Amniotic epithelial cell (primary cell): ENCODE data around the gene EPN1.
"Not testable (repeated sequence)": the region's sequence is repeated elsewhere in the genome, so short reads cannot be mapped to it uniquely, and the experiment has no call there.

Experiments used
- DNase-seq: peaks from one replicate; pipeline ENCODE4 v3.0.0-alpha.2; 2010; ENCODE audit warnings: low read depth

The EPN1 gene

DNA sequence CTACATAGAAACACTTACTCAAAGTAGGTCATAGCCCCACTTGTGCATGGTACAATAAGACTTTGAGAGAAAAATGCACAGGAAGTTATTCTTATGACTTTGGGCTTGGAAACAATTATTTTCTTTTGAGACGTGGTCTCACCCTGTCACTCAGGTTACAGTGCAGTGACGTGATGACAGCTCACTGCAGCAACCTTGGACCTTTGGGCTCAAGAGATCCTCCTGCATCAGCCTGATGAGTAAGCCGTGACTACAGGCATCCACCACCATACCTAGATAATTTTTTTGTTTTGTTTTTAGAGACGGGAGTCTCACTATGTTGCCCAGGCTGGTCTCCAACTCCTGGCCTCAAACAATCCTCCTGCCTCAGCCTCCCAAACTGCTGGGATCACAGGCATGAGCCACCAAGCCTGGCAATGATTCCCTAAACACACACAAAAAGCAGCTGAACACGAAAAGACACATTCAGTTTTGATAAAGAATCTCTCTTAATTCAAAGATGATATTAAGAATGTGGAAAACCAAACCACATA, 45.3 kb downstream of the EPN1 start:
- no peak for DNase-seq

DNA sequence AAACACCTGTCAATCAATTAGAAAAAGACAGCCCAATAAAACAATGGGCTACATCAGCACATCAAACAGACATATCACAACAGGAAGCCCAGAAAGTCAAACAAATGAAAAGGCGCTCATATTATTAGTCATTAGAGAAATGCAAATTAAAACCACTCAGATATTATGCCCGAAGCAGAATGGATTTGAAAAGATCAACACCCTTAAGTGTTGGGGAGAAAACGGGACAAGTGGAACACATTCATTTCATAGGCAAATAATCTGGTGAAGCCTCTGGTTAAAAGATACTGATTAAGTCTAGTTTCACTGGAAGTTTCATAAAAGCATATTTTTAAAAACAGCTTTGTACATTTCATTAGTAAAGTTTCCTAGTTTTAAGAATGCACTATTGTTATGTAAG, 45.8 kb downstream of the EPN1 start:
- no peak for DNase-seq

DNA sequence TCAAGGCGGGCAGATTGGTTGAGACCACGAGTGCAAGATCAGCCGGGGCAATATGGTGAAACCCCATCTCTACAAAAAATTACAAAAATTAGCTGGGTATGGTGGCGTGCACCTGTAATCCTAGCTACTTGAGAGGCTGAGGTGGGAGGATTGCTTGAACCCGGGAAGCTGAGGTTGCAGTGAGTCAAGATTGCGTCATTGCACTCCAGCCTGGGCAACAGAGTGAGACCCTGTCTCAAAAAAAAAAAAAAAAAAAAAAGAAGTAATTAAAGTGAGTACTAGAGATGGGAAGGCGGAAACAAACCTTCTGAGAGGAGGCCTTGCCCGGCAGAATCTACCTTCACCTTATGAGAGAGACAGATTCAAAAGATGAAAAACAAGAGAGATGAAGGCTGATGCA, 48.5 kb downstream of the EPN1 start:
- DNase-seq, result no peak

DNA sequence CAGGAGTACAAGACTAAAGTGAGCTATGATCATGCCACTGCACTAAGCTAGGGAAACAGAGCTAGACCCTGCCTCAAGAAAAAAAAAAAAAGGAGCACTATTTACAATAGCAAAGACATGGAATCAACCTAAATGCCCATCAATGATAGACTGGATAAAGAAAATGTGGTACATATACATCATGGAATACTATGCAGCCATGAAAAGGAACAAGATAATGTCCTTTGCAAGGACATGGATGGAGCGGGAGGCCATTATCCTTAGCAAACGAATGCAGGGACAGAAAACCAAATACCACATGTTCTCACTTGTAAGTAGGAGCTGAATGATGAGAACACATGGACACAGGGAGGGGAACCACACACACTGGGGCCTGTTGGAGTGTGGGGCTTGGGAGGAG, 55.4 kb downstream of the EPN1 start:
- not testable (repeated sequence) for DNase-seq

DNA sequence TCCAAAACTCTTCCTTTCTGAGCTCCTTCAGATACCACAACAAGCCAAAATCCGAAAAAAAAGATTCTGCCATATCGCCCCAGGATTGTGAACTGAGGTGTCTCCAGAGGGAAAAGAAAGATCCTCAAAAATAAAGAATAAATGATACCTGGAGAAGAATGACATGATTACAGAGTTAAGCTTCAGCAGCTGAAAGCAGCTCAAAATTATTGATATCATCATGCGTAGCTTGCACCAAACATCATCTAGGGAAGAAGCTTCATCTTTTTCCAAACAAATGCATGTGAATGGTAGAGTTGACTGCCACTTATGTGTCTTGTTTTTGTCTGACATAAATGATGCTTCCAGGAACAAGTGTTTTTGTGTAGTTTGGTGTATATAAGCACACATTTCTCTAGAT, 63.3 kb downstream of the EPN1 start, which contains the start of gene NLRP9:
NLRP9 (minus strand) TSS at position 101 of the 400 bp plus-strand sequence; CDS start at position 73, 28 bp downstream.
- DNase-seq, result no peak

DNA sequence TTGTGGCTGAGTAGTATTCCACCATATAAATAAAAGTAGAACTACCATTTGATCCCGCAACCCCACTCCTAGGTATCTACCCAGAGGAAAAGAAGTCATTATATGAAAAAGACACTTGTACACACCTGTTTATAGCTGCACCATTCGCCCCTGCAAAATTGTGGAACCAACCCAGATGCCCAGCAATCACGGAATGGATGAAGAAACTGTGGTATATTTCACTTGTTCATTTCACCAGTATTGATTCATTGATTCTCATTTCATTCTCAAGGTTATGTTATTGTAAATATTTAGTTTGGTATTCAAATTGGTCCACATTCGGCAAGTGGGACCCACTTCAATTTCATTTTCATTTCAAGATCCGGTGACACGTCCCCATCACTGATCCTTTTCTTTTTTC, 75.7 kb downstream of the EPN1 start:
- no peak for DNase-seq

DNA sequence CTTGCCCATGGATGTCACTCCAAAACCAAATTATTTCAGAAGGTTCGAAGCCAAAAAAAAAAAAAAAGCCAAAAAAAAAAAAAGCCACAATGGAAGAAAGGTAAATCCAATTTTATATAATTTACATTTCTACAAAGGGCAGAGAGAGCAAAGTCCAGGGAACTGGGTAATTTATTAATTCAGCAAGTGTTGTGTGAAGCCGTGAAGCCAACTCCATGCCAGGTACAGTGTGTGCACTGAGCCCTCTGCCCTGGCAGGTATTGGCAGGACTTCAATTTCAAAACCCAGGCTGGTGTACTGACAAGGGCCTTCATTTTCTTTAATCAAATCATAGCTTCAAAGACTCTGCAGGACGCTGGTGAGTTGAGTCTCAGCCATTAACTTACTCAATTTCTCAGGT, 78.4 kb downstream of the EPN1 start:
- DNase-seq, result no peak

DNA sequence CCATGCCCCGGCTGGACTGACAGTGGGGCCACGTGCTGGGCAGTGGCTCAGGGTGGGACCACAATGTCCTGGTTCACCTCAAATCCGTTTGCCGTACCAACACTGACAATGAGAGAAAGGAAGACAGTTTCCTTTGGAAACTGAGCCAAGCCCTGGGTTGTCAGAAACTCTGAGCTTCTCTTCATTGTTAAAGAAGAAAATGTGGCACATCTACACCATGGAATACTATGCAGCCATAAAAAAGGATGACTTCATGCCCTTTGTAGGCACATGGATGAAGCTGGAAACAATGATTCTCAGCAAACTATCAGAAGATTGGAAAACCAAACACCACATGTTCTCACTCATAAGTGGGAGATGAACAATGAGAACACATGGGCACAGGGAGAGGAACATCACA, 81.8 kb downstream of the EPN1 start:
- not testable (repeated sequence) for DNase-seq

DNA sequence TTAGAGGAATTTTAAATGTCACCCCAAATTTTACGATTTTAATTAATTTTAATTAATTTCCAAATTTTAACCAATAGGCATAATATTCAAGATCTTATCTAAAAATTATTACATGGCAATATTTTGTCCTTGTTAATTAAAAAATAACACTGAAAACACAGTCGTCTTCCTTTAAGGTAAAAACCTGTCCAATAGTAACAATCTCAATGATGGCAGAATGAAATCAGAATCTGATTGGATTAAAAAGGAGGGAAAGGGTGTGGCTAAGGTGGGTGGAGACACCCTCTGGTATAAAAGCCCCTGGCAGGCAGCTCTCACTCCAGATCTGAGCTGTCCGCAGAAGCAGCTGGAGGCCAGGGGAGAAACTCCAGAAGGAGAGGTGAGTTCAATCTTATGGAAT, 83.8 kb downstream of the EPN1 start, which contains the start of gene RFPL4A:
RFPL4A (plus strand) TSS at position 301 of the 400 bp plus-strand sequence. CDS start 2,704 bp downstream, outside the sequence.
- not testable (repeated sequence) for DNase-seq
